ENCODE results near the gene ZFAND5. TPM values are rescaled to one million over a fixed set of nuclear protein-coding genes. Genes with fewer than 3 reads are reported as not detected.

The ZFAND5 gene
- total and polyA plus RNA-seq, 2 experiments from 2014 or later = 138 to 216 TPM

DNA sequence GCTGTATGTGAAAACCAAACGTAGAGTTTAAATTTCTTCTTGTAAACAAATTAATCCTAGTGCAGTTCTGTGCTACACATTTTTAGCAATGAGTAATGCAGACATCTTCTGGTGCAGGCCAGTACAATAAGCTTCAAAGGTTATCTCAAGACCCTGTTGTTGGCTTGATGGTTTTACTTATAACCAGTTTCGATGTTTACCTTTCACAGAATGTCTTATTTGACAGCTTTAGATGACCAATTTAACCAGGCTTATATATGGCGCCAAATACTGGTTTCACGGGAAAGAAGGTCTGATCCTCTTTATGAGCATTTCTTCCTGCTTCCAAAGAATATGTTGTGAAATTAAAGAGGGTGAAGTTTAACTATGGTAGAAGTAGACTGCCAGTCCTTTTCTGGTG is 9.9 kb downstream of the ZFAND5 start:
- no peaks in the 10 kb centered on the region for H3K27me3 ChIP-seq (ENCODE audit: insufficient read depth)
- peaks cover 54% of the 10 kb centered on the region for H3K36me3 ChIP-seq (ENCODE audit: insufficient read depth)
- DNase-seq (ENCODE audit: low spot score) = no peak
- ATAC-seq = no peak
- Mint-ChIP-seq H3K36me3 (ENCODE audit: low read depth) (peaks cover 67% of the 10 kb centered on the region), H3K27ac (no peak overlapping the region), H3K9me3 (no peaks in the 10 kb centered on the region; the same call in 2 of the 3 replicates), H3K27me3 (ENCODE audit: insufficient read depth, low read depth, poor library complexity) (peaks cover 4% of the 10 kb centered on the region), H3K4me3 (no peak overlapping the region), H3K4me1 (peaks cover 4% of the 10 kb centered on the region; the same call in 2 of the 3 replicates)
- H4K20me1 ChIP-seq (replicated peaks; ENCODE audit: insufficient read depth) = peaks cover 58% of the 10 kb centered on the region
- H3K9me2 ChIP-seq (ENCODE audit: insufficient read depth) = no peaks in the 10 kb centered on the region
- H3K27ac ChIP-seq (ENCODE audit: low read depth) = no peak overlapping the region
- peaks cover 5% of the 10 kb centered on the region; the same call in 1 of the 2 replicates for H3K4me1 ChIP-seq (ENCODE audit: insufficient read depth)
- H3K4me3 ChIP-seq = no peak overlapping the region
- no peak overlapping the region for H3K4me2 ChIP-seq
- H3F3A ChIP-seq (replicated peaks; ENCODE audit: low read depth) = peaks cover 24% of the 10 kb centered on the region; the same call in 1 of the 2 replicates
- peaks cover 47% of the 10 kb centered on the region for H3K79me2 ChIP-seq (replicated peaks; ENCODE audit: insufficient read depth)
- no peak overlapping the region for H2AFZ ChIP-seq
- TF ChIP-seq EZH2phosphoT487 (IDR thresholded peaks at IDR 0.05; ENCODE audit: unreplicated experiment) (no peak), STAT1 (IDR thresholded peaks at IDR 0.05; ENCODE audit: unreplicated experiment) (no peak), ZNF114 (CRISPR knock-in tag; IDR thresholded peaks at IDR 0.05) (no peak), CREB1 (CRISPR knock-in tag; IDR thresholded peaks at IDR 0.05; ENCODE audit: low read depth) (no peak), NANOG (IDR thresholded peaks at IDR 0.05; ENCODE audit: borderline replicate concordance) (no peak), JUNB (IDR thresholded peaks at IDR 0.05; ENCODE audit: unreplicated experiment) (no peak), ETS1 (IDR thresholded peaks at IDR 0.05) (no peak), POLR2AphosphoS5 (IDR thresholded peaks at IDR 0.05; ENCODE audit: low read depth) (no peak), EZH2 (IDR thresholded peaks at IDR 0.05; ENCODE audit: low read depth, unreplicated experiment) (no peak), ZNF331 (CRISPR knock-in tag; IDR thresholded peaks at IDR 0.05; ENCODE audit: low read depth) (no peak)
- TF ChIP-seq, protein P1, sequence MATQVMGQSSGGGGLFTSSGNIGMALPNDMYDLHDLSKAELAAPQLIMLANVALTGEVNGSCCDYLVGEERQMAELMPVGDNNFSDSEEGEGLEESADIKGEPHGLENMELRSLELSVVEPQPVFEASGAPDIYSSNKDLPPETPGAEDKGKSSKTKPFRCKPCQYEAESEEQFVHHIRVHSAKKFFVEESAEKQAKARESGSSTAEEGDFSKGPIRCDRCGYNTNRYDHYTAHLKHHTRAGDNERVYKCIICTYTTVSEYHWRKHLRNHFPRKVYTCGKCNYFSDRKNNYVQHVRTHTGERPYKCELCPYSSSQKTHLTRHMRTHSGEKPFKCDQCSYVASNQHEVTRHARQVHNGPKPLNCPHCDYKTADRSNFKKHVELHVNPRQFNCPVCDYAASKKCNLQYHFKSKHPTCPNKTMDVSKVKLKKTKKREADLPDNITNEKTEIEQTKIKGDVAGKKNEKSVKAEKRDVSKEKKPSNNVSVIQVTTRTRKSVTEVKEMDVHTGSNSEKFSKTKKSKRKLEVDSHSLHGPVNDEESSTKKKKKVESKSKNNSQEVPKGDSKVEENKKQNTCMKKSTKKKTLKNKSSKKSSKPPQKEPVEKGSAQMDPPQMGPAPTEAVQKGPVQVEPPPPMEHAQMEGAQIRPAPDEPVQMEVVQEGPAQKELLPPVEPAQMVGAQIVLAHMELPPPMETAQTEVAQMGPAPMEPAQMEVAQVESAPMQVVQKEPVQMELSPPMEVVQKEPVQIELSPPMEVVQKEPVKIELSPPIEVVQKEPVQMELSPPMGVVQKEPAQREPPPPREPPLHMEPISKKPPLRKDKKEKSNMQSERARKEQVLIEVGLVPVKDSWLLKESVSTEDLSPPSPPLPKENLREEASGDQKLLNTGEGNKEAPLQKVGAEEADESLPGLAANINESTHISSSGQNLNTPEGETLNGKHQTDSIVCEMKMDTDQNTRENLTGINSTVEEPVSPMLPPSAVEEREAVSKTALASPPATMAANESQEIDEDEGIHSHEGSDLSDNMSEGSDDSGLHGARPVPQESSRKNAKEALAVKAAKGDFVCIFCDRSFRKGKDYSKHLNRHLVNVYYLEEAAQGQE (IDR thresholded peaks at IDR 0.05; ENCODE audit: unreplicated experiment) = no peak
- TF ChIP-seq, protein P2, sequence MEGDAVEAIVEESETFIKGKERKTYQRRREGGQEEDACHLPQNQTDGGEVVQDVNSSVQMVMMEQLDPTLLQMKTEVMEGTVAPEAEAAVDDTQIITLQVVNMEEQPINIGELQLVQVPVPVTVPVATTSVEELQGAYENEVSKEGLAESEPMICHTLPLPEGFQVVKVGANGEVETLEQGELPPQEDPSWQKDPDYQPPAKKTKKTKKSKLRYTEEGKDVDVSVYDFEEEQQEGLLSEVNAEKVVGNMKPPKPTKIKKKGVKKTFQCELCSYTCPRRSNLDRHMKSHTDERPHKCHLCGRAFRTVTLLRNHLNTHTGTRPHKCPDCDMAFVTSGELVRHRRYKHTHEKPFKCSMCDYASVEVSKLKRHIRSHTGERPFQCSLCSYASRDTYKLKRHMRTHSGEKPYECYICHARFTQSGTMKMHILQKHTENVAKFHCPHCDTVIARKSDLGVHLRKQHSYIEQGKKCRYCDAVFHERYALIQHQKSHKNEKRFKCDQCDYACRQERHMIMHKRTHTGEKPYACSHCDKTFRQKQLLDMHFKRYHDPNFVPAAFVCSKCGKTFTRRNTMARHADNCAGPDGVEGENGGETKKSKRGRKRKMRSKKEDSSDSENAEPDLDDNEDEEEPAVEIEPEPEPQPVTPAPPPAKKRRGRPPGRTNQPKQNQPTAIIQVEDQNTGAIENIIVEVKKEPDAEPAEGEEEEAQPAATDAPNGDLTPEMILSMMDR (conservative IDR thresholded peaks at IDR 0.05; ENCODE audit: low read depth in 2 of 2) = no peak
- TF ChIP-seq, protein P3, sequence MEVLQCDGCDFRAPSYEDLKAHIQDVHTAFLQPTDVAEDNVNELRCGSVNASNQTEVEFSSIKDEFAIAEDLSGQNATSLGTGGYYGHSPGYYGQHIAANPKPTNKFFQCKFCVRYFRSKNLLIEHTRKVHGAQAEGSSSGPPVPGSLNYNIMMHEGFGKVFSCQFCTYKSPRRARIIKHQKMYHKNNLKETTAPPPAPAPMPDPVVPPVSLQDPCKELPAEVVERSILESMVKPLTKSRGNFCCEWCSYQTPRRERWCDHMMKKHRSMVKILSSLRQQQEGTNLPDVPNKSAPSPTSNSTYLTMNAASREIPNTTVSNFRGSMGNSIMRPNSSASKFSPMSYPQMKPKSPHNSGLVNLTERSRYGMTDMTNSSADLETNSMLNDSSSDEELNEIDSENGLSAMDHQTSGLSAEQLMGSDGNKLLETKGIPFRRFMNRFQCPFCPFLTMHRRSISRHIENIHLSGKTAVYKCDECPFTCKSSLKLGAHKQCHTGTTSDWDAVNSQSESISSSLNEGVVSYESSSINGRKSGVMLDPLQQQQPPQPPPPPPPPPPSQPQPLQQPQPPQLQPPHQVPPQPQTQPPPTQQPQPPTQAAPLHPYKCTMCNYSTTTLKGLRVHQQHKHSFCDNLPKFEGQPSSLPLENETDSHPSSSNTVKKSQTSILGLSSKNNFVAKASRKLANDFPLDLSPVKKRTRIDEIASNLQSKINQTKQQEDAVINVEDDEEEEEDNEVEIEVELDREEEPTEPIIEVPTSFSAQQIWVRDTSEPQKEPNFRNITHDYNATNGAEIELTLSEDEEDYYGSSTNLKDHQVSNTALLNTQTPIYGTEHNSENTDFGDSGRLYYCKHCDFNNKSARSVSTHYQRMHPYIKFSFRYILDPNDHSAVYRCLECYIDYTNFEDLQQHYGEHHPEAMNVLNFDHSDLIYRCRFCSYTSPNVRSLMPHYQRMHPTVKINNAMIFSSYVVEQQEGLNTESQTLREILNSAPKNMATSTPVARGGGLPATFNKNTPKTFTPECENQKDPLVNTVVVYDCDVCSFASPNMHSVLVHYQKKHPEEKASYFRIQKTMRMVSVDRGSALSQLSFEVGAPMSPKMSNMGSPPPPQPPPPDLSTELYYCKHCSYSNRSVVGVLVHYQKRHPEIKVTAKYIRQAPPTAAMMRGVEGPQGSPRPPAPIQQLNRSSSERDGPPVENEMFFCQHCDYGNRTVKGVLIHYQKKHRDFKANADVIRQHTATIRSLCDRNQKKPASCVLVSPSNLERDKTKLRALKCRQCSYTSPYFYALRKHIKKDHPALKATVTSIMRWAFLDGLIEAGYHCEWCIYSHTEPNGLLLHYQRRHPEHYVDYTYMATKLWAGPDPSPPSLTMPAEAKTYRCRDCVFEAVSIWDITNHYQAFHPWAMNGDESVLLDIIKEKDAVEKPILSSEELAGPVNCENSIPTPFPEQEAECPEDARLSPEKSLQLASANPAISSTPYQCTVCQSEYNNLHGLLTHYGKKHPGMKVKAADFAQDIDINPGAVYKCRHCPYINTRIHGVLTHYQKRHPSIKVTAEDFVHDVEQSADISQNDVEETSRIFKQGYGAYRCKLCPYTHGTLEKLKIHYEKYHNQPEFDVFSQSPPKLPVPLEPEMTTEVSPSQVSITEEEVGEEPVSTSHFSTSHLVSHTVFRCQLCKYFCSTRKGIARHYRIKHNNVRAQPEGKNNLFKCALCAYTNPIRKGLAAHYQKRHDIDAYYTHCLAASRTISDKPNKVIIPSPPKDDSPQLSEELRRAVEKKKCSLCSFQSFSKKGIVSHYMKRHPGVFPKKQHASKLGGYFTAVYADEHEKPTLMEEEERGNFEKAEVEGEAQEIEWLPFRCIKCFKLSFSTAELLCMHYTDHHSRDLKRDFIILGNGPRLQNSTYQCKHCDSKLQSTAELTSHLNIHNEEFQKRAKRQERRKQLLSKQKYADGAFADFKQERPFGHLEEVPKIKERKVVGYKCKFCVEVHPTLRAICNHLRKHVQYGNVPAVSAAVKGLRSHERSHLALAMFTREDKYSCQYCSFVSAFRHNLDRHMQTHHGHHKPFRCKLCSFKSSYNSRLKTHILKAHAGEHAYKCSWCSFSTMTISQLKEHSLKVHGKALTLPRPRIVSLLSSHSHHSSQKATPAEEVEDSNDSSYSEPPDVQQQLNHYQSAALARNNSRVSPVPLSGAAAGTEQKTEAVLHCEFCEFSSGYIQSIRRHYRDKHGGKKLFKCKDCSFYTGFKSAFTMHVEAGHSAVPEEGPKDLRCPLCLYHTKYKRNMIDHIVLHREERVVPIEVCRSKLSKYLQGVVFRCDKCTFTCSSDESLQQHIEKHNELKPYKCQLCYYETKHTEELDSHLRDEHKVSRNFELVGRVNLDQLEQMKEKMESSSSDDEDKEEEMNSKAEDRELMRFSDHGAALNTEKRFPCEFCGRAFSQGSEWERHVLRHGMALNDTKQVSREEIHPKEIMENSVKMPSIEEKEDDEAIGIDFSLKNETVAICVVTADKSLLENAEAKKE (CRISPR knock-in tag; IDR thresholded peaks at IDR 0.05) = no peak
